Hepatocyte (in vitro differentiated cells): ENCODE results near the gene ABCA3.

ENCODE experiments used
- EZH2 ChIP-seq: fragments of 200-600 bp; sonication (generic); IDR thresholded peaks from 2 replicates; pipeline ENCODE4 v1.6.1; 2016; ENCODE audit warnings: antibody characterized with exemption, mild to moderate bottlenecking, borderline replicate concordance
- EZH2phosphoT487 ChIP-seq: fragments of 200-600 bp; sonication (generic); IDR thresholded peaks from one replicate; pipeline ENCODE4 v1.6.1; 2018; ENCODE audit warnings: antibody characterized with exemption, mild to moderate bottlenecking, low read depth, moderate library complexity; ENCODE audit not compliant: unreplicated experiment, severe bottlenecking
- TF ChIP-seq, protein P1 (sequence below): fragments of 200-600 bp; sonication (generic); IDR thresholded peaks from 2 replicates; pipeline ENCODE4 v1.5.1; 2016; ENCODE audit warnings: antibody characterized with exemption, mild to moderate bottlenecking; ENCODE audit not compliant: poor library complexity

DNA sequence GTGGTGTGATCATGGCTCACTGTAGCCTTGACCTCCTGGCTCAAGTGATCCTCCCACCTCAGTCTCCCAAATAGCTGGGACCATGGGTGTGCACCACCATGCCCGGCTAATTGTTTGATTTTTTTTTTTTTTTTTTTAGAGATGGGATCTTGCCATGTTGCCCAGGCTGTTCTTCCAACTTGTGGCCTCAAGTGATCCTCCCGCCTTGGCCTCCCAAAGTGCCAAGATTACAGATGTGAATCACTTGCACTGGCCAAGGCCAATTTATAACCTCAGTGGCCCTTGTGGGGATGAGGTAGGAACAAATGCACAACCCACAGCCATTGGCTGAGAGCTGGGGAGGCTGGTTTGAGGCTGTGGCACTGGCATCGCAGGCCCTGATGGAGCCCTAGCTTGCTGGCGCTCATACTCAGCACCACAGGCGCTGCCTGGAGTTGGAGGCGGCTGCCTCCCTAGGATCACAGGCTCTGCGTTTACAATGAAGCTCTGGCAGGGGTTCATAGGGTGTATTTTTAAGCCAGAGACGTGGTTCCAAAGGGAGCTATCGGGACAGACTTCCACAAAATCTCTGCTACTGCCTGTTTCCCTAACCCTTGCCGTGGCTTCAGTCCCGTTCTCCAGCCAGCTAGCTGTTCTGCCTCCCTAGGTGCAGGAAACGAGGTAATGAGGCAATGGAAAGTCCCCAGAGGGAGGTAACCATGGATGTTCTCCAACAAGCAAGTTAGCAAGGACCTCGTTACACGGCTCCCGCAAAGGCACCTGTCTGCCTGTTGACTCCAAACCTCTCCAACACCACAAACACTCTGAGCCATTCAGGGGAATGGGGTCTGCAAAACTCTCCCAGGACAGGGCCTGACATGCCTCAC lies 2.9 kb downstream of the ABCA3 start:
- TF ChIP-seq, protein P1, sequence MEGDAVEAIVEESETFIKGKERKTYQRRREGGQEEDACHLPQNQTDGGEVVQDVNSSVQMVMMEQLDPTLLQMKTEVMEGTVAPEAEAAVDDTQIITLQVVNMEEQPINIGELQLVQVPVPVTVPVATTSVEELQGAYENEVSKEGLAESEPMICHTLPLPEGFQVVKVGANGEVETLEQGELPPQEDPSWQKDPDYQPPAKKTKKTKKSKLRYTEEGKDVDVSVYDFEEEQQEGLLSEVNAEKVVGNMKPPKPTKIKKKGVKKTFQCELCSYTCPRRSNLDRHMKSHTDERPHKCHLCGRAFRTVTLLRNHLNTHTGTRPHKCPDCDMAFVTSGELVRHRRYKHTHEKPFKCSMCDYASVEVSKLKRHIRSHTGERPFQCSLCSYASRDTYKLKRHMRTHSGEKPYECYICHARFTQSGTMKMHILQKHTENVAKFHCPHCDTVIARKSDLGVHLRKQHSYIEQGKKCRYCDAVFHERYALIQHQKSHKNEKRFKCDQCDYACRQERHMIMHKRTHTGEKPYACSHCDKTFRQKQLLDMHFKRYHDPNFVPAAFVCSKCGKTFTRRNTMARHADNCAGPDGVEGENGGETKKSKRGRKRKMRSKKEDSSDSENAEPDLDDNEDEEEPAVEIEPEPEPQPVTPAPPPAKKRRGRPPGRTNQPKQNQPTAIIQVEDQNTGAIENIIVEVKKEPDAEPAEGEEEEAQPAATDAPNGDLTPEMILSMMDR = no peak
- TF ChIP-seq EZH2 (no peak), EZH2phosphoT487 (no peak)
